Measurements from ENCODE around the gene HADH. TPM values are rescaled to one million over a fixed set of nuclear protein-coding genes. Genes with fewer than 3 reads are reported as not detected.

HADH gene
- total RNA-seq, 1 donor from 2014 or later = 24.2 TPM

- H3K27me3 Mint-ChIP-seq (ENCODE audit: low read depth, unreplicated experiment) = no peaks in the 10 kb centered on the region
- Histone ChIP-seq H4K20me1 (ENCODE audit: insufficient read depth, low read length) (no peaks in the 10 kb centered on the region), H3K9me3 (ENCODE audit: insufficient read depth, low read depth, low read length) (no peaks in the 10 kb centered on the region), H2AFZ (ENCODE audit: low read depth, low read length) (no peak overlapping the region), H3K36me3 (ENCODE audit: insufficient read depth, low read length) (no peaks in the 10 kb centered on the region), H3K4me3 (ENCODE audit: insufficient read depth, low read depth, low read length) (no peak overlapping the region), H3K4me1 (ENCODE audit: insufficient read depth, low read length) (no peaks in the 10 kb centered on the region), H3K27ac (ENCODE audit: low read depth, low read length) (no peak overlapping the region), H3K79me2 (ENCODE audit: insufficient read depth, low read length) (no peaks in the 10 kb centered on the region), H3K27me3 (ENCODE audit: insufficient read depth, low read length) (peaks cover 2% of the 10 kb centered on the region), H3K9ac (ENCODE audit: low read length) (no peak overlapping the region), H3K4me2 (ENCODE audit: low read length) (no peak overlapping the region)
- H3K9me3 Mint-ChIP-seq (ENCODE audit: unreplicated experiment) = peaks cover 4% of the 10 kb centered on the region
- H3K4me1 Mint-ChIP-seq (ENCODE audit: low read depth, unreplicated experiment) = no peaks in the 10 kb centered on the region
- no peak overlapping the region for H3K27ac Mint-ChIP-seq (ENCODE audit: unreplicated experiment)
- DNase-seq (ENCODE audit: low read depth) (no peak), FAIRE-seq (no peak)
- TF ChIP-seq EZH2 (IDR thresholded peaks at IDR 0.05; ENCODE audit: insufficient read depth, low read length) (no peak), CTCF (IDR thresholded peaks at IDR 0.05; ENCODE audit: insufficient read depth, low read depth, low read length) (no peak)
- H3K36me3 Mint-ChIP-seq (ENCODE audit: low read depth, unreplicated experiment) = no peaks in the 10 kb centered on the region
- no peak overlapping the region for H3K4me3 Mint-ChIP-seq (ENCODE audit: unreplicated experiment)
Observed at GRCh38 chr4:107970063-107970798, 19.5 kb upstream of the HADH start.

DNA sequence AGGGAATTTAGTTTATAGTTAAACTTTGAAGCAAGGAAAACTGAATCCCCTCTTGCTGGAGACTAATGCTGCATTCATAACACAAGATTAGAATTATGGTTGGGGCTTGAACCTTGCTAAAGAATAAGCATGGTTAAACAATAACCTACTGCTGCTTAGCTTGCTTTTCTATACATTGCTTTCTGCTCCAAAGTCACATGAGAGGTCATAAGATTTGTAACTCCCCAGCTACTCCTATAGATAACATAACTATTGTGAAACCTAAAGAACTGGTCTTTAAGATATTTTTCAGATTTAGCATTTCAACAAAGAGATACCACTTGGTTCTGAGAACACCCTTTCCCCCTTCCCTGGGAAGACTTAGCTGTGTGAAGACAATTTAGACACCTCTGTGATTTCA, 17.1 kb upstream of the HADH start:
- no peak for DNase-seq (ENCODE audit: low read depth)
- H3K27me3 ChIP-seq (ENCODE audit: insufficient read depth, low read length) = no peaks in the 10 kb centered on the region
- H3K9me3 Mint-ChIP-seq (ENCODE audit: unreplicated experiment) = peaks cover under 1% of the 10 kb centered on the region
- H3K79me2 ChIP-seq (ENCODE audit: insufficient read depth, low read length) = no peaks in the 10 kb centered on the region
- no peaks in the 10 kb centered on the region for H4K20me1 ChIP-seq (ENCODE audit: insufficient read depth, low read length)
- no peak overlapping the region for H3K4me3 Mint-ChIP-seq (ENCODE audit: unreplicated experiment)
- H3K27ac ChIP-seq (ENCODE audit: low read depth, low read length) = no peak overlapping the region
- TF ChIP-seq EZH2 (IDR thresholded peaks at IDR 0.05; ENCODE audit: insufficient read depth, low read length) (no peak), CTCF (IDR thresholded peaks at IDR 0.05; ENCODE audit: insufficient read depth, low read depth, low read length) (no peak)
- no peaks in the 10 kb centered on the region for H3K27me3 Mint-ChIP-seq (ENCODE audit: low read depth, unreplicated experiment)
- FAIRE-seq = no peak
- H3K27ac Mint-ChIP-seq (ENCODE audit: unreplicated experiment) = no peak overlapping the region
- H3K4me1 Mint-ChIP-seq (ENCODE audit: low read depth, unreplicated experiment) = no peaks in the 10 kb centered on the region
- H3K36me3 ChIP-seq (ENCODE audit: insufficient read depth, low read length) = no peaks in the 10 kb centered on the region
- H3K4me2 ChIP-seq (ENCODE audit: low read length) = no peak overlapping the region
- no peaks in the 10 kb centered on the region for H3K9me3 ChIP-seq (ENCODE audit: insufficient read depth, low read depth, low read length)
- no peak overlapping the region for H2AFZ ChIP-seq (ENCODE audit: low read depth, low read length)
- no peaks in the 10 kb centered on the region for H3K4me1 ChIP-seq (ENCODE audit: insufficient read depth, low read length)
- H3K36me3 Mint-ChIP-seq (ENCODE audit: low read depth, unreplicated experiment) = no peaks in the 10 kb centered on the region
- no peak overlapping the region for H3K9ac ChIP-seq (ENCODE audit: low read length)
- H3K4me3 ChIP-seq (ENCODE audit: insufficient read depth, low read depth, low read length) = no peak overlapping the region

GRCh38 chr4:107974523-107974922, 15.2 kb upstream of the HADH start:
- Mint-ChIP-seq H3K36me3 (ENCODE audit: low read depth, unreplicated experiment) (no peaks in the 10 kb centered on the region), H3K27ac (ENCODE audit: unreplicated experiment) (no peak overlapping the region)

More at GRCh38 chr4:107974523-107974922, 15.2 kb upstream of the HADH start:
- no peaks in the 10 kb centered on the region for H3K9me3 ChIP-seq (ENCODE audit: insufficient read depth, low read depth, low read length)
- Mint-ChIP-seq H3K27me3 (ENCODE audit: low read depth, unreplicated experiment) (no peaks in the 10 kb centered on the region), H3K4me1 (ENCODE audit: low read depth, unreplicated experiment) (no peaks in the 10 kb centered on the region), H3K9me3 (ENCODE audit: unreplicated experiment) (no peaks in the 10 kb centered on the region), H3K4me3 (ENCODE audit: unreplicated experiment) (no peak overlapping the region)
- DNase-seq (ENCODE audit: low read depth) (no peak), FAIRE-seq (no peak)
- no peak overlapping the region for H3K4me3 ChIP-seq (ENCODE audit: insufficient read depth, low read depth, low read length)
- H3K4me2 ChIP-seq (ENCODE audit: low read length) = no peak overlapping the region
- no peaks in the 10 kb centered on the region for H4K20me1 ChIP-seq (ENCODE audit: insufficient read depth, low read length)
- H2AFZ ChIP-seq (ENCODE audit: low read depth, low read length) = no peak overlapping the region
- H3K27me3 ChIP-seq (ENCODE audit: insufficient read depth, low read length) = no peaks in the 10 kb centered on the region
- no peaks in the 10 kb centered on the region for H3K79me2 ChIP-seq (ENCODE audit: insufficient read depth, low read length)
- H3K9ac ChIP-seq (ENCODE audit: low read length) = no peak overlapping the region
- no peak for TF ChIP-seq EZH2 (IDR thresholded peaks at IDR 0.05; ENCODE audit: insufficient read depth, low read length)
- no peak for TF ChIP-seq CTCF (IDR thresholded peaks at IDR 0.05; ENCODE audit: insufficient read depth, low read depth, low read length)
- no peaks in the 10 kb centered on the region for H3K4me1 ChIP-seq (ENCODE audit: insufficient read depth, low read length)
- H3K36me3 ChIP-seq (ENCODE audit: insufficient read depth, low read length) = no peaks in the 10 kb centered on the region
- H3K27ac ChIP-seq (ENCODE audit: low read depth, low read length) = no peak overlapping the region

Measured in astrocyte (in vitro differentiated cells and primary cell).